Stimulated activated CD8-positive, alpha-beta memory T cell treated with anti-CD3 and anti-CD28 coated beads, Interleukin-4, amount 100 ng/mL, for 48 hours (primary cell): ENCODE data around the gene NPAS2.

Experiments
- DNase-seq: peaks from one replicate; pipeline ENCODE4 v3.0.0-alpha.2; 2020

Gene NPAS2

GRCh38 chr2:100857915-100858314 is 38.0 kb downstream of the NPAS2 start:
- no peak for DNase-seq

- no peak for DNase-seq
Measured at GRCh38 chr2:100859902-100860301, 40.0 kb downstream of the NPAS2 start.

- DNase-seq, result no peak
Measured at GRCh38 chr2:100861340-100861739, 41.4 kb downstream of the NPAS2 start.

GRCh38 chr2:100862081-100862480 is 42.1 kb downstream of the NPAS2 start:
- DNase-seq, result no peak

GRCh38 chr2:100865816-100866460 is 46.0 kb downstream of the NPAS2 start:
- DNase-seq, result no peak

- DNase-seq, result no peak
Measured at GRCh38 chr2:100868083-100868482, 48.1 kb downstream of the NPAS2 start.

- no peak for DNase-seq
Measured at GRCh38 chr2:100869120-100869519, 49.2 kb downstream of the NPAS2 start.

GRCh38 chr2:100870652-100871531 is 51.0 kb downstream of the NPAS2 start:
- DNase-seq, result no peak

GRCh38 chr2:100875516-100876230 is 55.7 kb downstream of the NPAS2 start:
- DNase-seq, result no peak

- no peak for DNase-seq
Measured at GRCh38 chr2:100876231-100876860, 56.4 kb downstream of the NPAS2 start.

- no peak for DNase-seq
Measured at GRCh38 chr2:100877555-100877954, 57.6 kb downstream of the NPAS2 start.

GRCh38 chr2:100878000-100878791 is 58.3 kb downstream of the NPAS2 start:
- no peak for DNase-seq

- no peak for DNase-seq
Measured at GRCh38 chr2:100879296-100879695, 59.4 kb downstream of the NPAS2 start.

GRCh38 chr2:100880036-100880435 is 60.1 kb downstream of the NPAS2 start:
- DNase-seq, result no peak

GRCh38 chr2:100880730-100881129 is 60.8 kb downstream of the NPAS2 start:
- DNase-seq, result no peak

GRCh38 chr2:100882645-100883613 is 63.0 kb downstream of the NPAS2 start:
- peak; percentile 28 for DNase-seq

GRCh38 chr2:100884145-100884621 is 64.2 kb downstream of the NPAS2 start:
- no peak for DNase-seq

- DNase-seq, result no peak
Measured at GRCh38 chr2:100886085-100886484, 66.1 kb downstream of the NPAS2 start.

- DNase-seq, result no peak
Measured at GRCh38 chr2:100887039-100887578, 67.2 kb downstream of the NPAS2 start.

- DNase-seq, result no peak
Measured at GRCh38 chr2:100887713-100888495, 68.0 kb downstream of the NPAS2 start.
